Measurements from ENCODE around the gene NEURL1B. TPM values are rescaled to one million over a fixed set of nuclear protein-coding genes. Genes with fewer than 3 reads are reported as not detected.

Gene NEURL1B
- total RNA-seq, 1 donor from 2014 or later: 11.7 TPM

DNA sequence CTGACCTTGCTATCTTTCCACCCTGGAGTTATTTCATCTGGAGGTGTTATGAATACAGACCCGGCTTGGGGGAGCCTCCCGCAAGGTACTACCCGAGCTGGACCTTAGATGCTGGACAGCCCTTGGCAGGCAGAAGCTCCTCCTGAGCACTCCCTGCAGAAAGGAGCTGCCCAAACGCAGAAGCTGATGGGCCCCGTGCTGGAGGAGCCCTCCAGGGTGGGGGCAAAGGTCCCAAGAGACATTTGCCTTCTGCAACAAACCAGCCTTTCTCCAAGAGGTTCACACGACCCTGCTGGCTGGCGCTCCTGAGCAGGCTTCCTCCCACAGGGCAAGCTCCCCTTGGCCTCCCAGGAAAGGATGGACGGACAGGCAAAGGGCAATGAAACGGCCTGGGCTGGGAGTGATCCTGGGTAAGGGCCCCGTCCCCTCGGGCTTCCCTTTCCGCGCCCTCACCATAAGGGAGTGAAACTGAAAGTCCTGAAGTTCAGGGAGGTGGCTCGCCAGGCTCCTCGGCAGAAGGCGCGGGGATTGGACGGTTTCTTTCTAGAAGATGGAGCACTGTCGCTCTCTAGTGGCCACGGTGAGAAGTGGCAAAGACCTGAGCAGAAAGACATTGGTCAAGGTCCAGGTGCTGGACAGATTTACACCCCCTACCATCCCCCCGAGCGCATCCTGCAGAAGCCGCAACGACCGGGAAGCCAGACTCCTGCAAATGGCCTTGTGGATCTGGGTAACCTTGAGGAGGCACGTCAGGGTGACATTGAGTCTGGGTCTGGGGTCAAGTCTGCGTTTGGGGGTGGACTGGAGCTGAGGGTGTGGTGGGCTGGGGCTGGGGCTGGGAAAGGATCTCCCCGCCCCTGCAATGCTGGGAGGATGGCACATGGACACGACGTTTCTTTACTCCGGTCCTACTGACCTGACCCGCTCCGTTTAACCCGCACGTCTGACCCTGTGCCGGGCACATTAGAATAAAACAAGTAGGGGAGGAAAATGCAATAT lies 56.4 kb downstream of the NEURL1B start:
- H3K9me3 Mint-ChIP-seq: no peaks in the 10 kb centered on the region
- H3K36me3 Mint-ChIP-seq: no peaks in the 10 kb centered on the region
- TF ChIP-seq CTCF (IDR thresholded peaks at IDR 0.05; ENCODE audit: unreplicated experiment): peak; percentile 93
- peak; percentile 75 to 88 for DNase-seq (ENCODE audit: low spot score in 2 of 2, unreplicated experiment in 2 of 2)
- peak overlapping the region; percentile 47 for H3K27ac Mint-ChIP-seq
- peak overlapping the region; percentile 63 for H3K4me3 Mint-ChIP-seq
- H3K27me3 Mint-ChIP-seq (ENCODE audit: low read depth): peaks cover 10% of the 10 kb centered on the region
- H3K4me1 Mint-ChIP-seq: peaks cover 39% of the 10 kb centered on the region

DNA sequence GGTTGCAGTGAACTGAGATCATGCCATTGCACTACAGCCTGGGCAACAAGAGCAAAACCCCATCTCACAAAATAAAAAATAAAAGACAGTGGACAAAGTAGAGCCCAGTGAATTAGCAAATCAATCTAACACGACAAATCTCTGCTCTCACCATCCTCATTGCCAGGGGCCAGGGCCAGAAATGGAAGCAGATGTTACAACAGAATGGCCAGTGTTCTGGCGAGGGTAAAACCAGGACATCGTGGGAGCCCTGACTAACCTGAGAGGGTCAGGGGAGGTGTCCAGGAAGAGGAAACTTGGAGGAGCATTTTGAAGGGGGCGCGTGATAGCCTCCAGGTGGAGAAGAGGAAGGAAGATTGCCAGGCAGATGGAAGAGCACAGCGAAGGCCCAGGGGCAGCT lies 58.4 kb downstream of the NEURL1B start:
- Mint-ChIP-seq H3K4me3 (no peak overlapping the region), H3K27ac (no peak overlapping the region), H3K36me3 (no peaks in the 10 kb centered on the region), H3K27me3 (ENCODE audit: low read depth) (peaks cover 16% of the 10 kb centered on the region), H3K4me1 (peaks cover 28% of the 10 kb centered on the region), H3K9me3 (no peaks in the 10 kb centered on the region)
- TF ChIP-seq CTCF (IDR thresholded peaks at IDR 0.05; ENCODE audit: unreplicated experiment): no peak
- DNase-seq (ENCODE audit: low spot score in 2 of 2, unreplicated experiment in 2 of 2): no peak

GRCh38 chr5:172699999-172700364 lies 58.9 kb downstream of the NEURL1B start:
- no peaks in the 10 kb centered on the region for H3K9me3 Mint-ChIP-seq
- DNase-seq (ENCODE audit: low spot score in 2 of 2, unreplicated experiment in 2 of 2): no peak
- H3K27ac Mint-ChIP-seq: peak overlapping the region; percentile 52
- H3K4me1 Mint-ChIP-seq: peaks cover 28% of the 10 kb centered on the region
- no peak for TF ChIP-seq CTCF (IDR thresholded peaks at IDR 0.05; ENCODE audit: unreplicated experiment)
- no peaks in the 10 kb centered on the region for H3K36me3 Mint-ChIP-seq
- peaks cover 18% of the 10 kb centered on the region for H3K27me3 Mint-ChIP-seq (ENCODE audit: low read depth)
- peak overlapping the region; percentile 49 for H3K4me3 Mint-ChIP-seq

- no peak for DNase-seq (ENCODE audit: low spot score in 2 of 2, unreplicated experiment in 2 of 2)
- Mint-ChIP-seq H3K27ac (peak overlapping the region; percentile 14), H3K4me3 (peak overlapping the region; percentile 49), H3K4me1 (peaks cover 28% of the 10 kb centered on the region), H3K9me3 (no peaks in the 10 kb centered on the region), H3K27me3 (ENCODE audit: low read depth) (peaks cover 18% of the 10 kb centered on the region), H3K36me3 (no peaks in the 10 kb centered on the region)
- no peak for TF ChIP-seq CTCF (IDR thresholded peaks at IDR 0.05; ENCODE audit: unreplicated experiment)
Observed at GRCh38 chr5:172700365-172701290, 59.6 kb downstream of the NEURL1B start.

DNA sequence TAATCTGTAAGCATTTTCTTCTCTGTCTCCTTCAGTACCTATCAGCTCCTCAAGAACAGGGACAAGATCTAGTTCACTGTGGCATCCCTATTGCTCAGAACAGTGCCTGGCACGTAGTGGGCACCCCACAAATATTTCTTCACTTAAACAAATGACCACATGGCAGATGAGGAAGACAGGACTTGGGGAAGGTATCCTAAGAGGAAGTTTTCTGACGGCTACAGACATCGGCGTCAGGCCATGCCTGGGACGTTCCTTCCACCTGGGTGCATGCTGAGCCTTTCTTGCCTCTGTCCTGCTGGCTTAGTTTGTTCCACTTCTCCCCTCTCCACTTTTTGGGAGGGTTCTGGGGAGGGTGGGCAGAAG lies 60.2 kb downstream of the NEURL1B start:
- no peaks in the 10 kb centered on the region for H3K36me3 Mint-ChIP-seq
- no peak for DNase-seq (ENCODE audit: low spot score in 2 of 2, unreplicated experiment in 2 of 2)
- no peak overlapping the region for H3K4me3 Mint-ChIP-seq
- no peaks in the 10 kb centered on the region for H3K9me3 Mint-ChIP-seq
- no peak for TF ChIP-seq CTCF (IDR thresholded peaks at IDR 0.05; ENCODE audit: unreplicated experiment)
- H3K27me3 Mint-ChIP-seq (ENCODE audit: low read depth): peaks cover 22% of the 10 kb centered on the region
- H3K27ac Mint-ChIP-seq: no peak overlapping the region
- H3K4me1 Mint-ChIP-seq: peaks cover 28% of the 10 kb centered on the region
